GM23338 (cell line): ENCODE measurements around the gene CDKAL1. TPM values are rescaled to one million over a fixed set of nuclear protein-coding genes. Genes with fewer than 3 reads are reported as not detected.

Experiments used
- CREB1 ChIP-seq: fragments of 250-450 bp; sonication (Bioruptor Pico); IDR thresholded peaks from 2 replicates; pipeline ENCODE4 v1.5.0; 2020; ENCODE audit warnings: low read depth, mild to moderate bottlenecking, moderate library complexity
- EZH2 ChIP-seq: fragments of 200-600 bp; sonication (generic); IDR thresholded peaks from one replicate; pipeline ENCODE4 v1.8.0; 2017; ENCODE audit warnings: antibody characterized with exemption, mild to moderate bottlenecking, low read depth; ENCODE audit not compliant: unreplicated experiment
- EZH2phosphoT487 ChIP-seq: fragments of 200-600 bp; sonication (generic); IDR thresholded peaks from one replicate; pipeline ENCODE4 v1.8.1; 2018; ENCODE audit warnings: antibody characterized with exemption; ENCODE audit not compliant: unreplicated experiment
- JUNB ChIP-seq: IDR thresholded peaks from one replicate; pipeline ENCODE4 v1.6.1; 2016; ENCODE audit warnings: antibody characterized with exemption; ENCODE audit not compliant: unreplicated experiment
- NANOG ChIP-seq: IDR thresholded peaks from 2 replicates; pipeline ENCODE4 v1.6.1; 2016; ENCODE audit warnings: antibody characterized with exemption, borderline replicate concordance
- POLR2AphosphoS5 ChIP-seq: IDR thresholded peaks from 2 replicates; pipeline ENCODE4 v1.6.1; 2016; ENCODE audit warnings: antibody characterized with exemption, low read depth
- ZNF114 ChIP-seq: fragments of 250-450 bp; sonication (Bioruptor Pico); IDR thresholded peaks from 2 replicates; pipeline ENCODE4 v1.5.0; 2020; ENCODE audit warnings: mild to moderate bottlenecking, moderate library complexity
- ZNF331 ChIP-seq: fragments of 250-450 bp; sonication (Bioruptor Pico); IDR thresholded peaks from 2 replicates; pipeline ENCODE4 v1.5.0; 2020; ENCODE audit warnings: low read depth, mild to moderate bottlenecking, moderate library complexity
- polyA plus RNA-seq: library from polyadenylated mRNA; unstranded; fragments of >200 nt; fragmentation: Nextera tagmentation; extraction: Ambion mirVana; gene quantifications from 2 replicates; pipeline ENCODE4 v1.2.1, GENCODE V29; 2016
- total RNA-seq: library from RNA; depleted of rRNA; stranded (reverse); fragments of >200 nt; shearing (Covaris generic); gene quantifications from 2 replicates; pipeline ENCODE4 v1.2.3, GENCODE V29; 2014
- TF ChIP-seq, protein P1 (sequence below): fragments of 250-450 bp; sonication (Bioruptor Pico); IDR thresholded peaks from 2 replicates; pipeline ENCODE4 v1.5.0; 2020; ENCODE audit warnings: mild to moderate bottlenecking, moderate library complexity
- TF ChIP-seq, protein P2 (sequence below), 2 experiments: fragments of 200-600 bp in 1 of 2; sonication (generic) in 1 of 2; conservative IDR thresholded peaks; 2 replicates each; pipeline versions ENCODE4 v1.5.1 to v1.6.1; 2016 to 2017; ENCODE audit warnings: antibody characterized with exemption in 2 of 2, low read depth in 2 of 2, mild to moderate bottlenecking in 2 of 2, moderate library complexity in 1 of 2

CDKAL1 gene
- total and polyA plus RNA-seq, 2 experiments from 2014 or later: 17.8 to 35.0 TPM

DNA sequence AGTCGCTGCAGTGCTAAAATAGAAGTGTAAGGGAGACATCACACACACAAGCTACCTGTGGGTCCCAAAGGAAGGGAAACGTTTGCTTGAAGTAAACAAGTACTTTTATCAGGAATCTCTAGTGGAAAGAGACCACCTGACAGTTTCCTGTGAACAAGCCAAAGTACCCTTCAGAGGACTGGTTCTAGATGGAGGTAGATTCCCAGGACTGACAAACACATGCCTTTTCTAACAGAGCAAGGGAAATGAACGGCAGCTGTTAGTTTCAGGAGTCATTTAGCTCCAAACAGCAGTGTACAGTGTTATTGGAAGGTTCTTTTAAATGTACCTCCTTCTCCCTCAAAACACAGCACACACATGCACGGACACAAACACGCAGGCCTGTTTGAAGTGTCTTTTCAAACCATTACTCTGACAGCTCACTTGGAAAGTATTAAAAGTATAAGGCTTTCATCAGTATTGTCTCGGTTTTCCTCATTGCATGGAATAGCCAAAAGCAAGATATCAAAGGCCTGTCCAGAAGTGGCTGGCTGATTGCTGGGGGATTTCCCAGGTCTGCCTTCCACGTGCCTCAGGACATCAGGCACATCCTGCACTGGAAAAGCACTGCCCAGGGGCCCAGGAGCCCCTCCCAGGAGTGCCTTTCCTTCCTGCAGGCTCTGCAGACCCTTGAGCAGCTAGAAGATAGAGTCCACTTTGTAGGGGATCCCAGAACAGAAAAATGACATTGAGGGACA lies 666.0 kb downstream of the CDKAL1 start (continued):
- TF ChIP-seq, protein P1, sequence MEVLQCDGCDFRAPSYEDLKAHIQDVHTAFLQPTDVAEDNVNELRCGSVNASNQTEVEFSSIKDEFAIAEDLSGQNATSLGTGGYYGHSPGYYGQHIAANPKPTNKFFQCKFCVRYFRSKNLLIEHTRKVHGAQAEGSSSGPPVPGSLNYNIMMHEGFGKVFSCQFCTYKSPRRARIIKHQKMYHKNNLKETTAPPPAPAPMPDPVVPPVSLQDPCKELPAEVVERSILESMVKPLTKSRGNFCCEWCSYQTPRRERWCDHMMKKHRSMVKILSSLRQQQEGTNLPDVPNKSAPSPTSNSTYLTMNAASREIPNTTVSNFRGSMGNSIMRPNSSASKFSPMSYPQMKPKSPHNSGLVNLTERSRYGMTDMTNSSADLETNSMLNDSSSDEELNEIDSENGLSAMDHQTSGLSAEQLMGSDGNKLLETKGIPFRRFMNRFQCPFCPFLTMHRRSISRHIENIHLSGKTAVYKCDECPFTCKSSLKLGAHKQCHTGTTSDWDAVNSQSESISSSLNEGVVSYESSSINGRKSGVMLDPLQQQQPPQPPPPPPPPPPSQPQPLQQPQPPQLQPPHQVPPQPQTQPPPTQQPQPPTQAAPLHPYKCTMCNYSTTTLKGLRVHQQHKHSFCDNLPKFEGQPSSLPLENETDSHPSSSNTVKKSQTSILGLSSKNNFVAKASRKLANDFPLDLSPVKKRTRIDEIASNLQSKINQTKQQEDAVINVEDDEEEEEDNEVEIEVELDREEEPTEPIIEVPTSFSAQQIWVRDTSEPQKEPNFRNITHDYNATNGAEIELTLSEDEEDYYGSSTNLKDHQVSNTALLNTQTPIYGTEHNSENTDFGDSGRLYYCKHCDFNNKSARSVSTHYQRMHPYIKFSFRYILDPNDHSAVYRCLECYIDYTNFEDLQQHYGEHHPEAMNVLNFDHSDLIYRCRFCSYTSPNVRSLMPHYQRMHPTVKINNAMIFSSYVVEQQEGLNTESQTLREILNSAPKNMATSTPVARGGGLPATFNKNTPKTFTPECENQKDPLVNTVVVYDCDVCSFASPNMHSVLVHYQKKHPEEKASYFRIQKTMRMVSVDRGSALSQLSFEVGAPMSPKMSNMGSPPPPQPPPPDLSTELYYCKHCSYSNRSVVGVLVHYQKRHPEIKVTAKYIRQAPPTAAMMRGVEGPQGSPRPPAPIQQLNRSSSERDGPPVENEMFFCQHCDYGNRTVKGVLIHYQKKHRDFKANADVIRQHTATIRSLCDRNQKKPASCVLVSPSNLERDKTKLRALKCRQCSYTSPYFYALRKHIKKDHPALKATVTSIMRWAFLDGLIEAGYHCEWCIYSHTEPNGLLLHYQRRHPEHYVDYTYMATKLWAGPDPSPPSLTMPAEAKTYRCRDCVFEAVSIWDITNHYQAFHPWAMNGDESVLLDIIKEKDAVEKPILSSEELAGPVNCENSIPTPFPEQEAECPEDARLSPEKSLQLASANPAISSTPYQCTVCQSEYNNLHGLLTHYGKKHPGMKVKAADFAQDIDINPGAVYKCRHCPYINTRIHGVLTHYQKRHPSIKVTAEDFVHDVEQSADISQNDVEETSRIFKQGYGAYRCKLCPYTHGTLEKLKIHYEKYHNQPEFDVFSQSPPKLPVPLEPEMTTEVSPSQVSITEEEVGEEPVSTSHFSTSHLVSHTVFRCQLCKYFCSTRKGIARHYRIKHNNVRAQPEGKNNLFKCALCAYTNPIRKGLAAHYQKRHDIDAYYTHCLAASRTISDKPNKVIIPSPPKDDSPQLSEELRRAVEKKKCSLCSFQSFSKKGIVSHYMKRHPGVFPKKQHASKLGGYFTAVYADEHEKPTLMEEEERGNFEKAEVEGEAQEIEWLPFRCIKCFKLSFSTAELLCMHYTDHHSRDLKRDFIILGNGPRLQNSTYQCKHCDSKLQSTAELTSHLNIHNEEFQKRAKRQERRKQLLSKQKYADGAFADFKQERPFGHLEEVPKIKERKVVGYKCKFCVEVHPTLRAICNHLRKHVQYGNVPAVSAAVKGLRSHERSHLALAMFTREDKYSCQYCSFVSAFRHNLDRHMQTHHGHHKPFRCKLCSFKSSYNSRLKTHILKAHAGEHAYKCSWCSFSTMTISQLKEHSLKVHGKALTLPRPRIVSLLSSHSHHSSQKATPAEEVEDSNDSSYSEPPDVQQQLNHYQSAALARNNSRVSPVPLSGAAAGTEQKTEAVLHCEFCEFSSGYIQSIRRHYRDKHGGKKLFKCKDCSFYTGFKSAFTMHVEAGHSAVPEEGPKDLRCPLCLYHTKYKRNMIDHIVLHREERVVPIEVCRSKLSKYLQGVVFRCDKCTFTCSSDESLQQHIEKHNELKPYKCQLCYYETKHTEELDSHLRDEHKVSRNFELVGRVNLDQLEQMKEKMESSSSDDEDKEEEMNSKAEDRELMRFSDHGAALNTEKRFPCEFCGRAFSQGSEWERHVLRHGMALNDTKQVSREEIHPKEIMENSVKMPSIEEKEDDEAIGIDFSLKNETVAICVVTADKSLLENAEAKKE (CRISPR knock-in tag): no peak
- no peak for TF ChIP-seq CREB1
- TF ChIP-seq ZNF331 (CRISPR knock-in tag): no peak
- TF ChIP-seq EZH2phosphoT487: no peak
- TF ChIP-seq ZNF114: no peak
- TF ChIP-seq, protein P2, sequence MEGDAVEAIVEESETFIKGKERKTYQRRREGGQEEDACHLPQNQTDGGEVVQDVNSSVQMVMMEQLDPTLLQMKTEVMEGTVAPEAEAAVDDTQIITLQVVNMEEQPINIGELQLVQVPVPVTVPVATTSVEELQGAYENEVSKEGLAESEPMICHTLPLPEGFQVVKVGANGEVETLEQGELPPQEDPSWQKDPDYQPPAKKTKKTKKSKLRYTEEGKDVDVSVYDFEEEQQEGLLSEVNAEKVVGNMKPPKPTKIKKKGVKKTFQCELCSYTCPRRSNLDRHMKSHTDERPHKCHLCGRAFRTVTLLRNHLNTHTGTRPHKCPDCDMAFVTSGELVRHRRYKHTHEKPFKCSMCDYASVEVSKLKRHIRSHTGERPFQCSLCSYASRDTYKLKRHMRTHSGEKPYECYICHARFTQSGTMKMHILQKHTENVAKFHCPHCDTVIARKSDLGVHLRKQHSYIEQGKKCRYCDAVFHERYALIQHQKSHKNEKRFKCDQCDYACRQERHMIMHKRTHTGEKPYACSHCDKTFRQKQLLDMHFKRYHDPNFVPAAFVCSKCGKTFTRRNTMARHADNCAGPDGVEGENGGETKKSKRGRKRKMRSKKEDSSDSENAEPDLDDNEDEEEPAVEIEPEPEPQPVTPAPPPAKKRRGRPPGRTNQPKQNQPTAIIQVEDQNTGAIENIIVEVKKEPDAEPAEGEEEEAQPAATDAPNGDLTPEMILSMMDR (conservative IDR thresholded peaks at IDR 0.05; ENCODE audit: low read depth in 2 of 2): no peak
- no peak for TF ChIP-seq JUNB
- no peak for TF ChIP-seq POLR2AphosphoS5
- no peak for TF ChIP-seq EZH2
- no peak for TF ChIP-seq NANOG
